ENCODE results near the gene CKB.

DNA sequence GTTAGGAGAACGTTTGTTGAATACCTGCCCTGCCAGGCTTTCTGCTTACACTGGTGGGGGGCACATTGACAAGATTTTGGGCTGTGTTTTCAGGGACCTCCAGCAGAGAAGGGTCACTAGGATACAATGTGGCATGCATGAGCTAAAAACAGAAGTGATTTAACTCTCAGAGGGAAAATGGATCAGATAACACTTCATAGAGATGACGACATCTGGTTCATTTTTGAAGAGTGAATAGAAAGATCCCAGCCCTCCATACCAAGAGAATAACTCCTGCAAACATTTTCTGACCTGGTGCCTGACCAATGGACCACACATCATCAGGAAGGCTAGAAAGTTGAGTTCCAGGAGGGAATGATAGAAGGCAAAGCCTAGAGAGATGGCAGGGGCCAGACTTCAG is 33.7 kb downstream of the CKB start:
- TF ChIP-seq, protein P1, sequence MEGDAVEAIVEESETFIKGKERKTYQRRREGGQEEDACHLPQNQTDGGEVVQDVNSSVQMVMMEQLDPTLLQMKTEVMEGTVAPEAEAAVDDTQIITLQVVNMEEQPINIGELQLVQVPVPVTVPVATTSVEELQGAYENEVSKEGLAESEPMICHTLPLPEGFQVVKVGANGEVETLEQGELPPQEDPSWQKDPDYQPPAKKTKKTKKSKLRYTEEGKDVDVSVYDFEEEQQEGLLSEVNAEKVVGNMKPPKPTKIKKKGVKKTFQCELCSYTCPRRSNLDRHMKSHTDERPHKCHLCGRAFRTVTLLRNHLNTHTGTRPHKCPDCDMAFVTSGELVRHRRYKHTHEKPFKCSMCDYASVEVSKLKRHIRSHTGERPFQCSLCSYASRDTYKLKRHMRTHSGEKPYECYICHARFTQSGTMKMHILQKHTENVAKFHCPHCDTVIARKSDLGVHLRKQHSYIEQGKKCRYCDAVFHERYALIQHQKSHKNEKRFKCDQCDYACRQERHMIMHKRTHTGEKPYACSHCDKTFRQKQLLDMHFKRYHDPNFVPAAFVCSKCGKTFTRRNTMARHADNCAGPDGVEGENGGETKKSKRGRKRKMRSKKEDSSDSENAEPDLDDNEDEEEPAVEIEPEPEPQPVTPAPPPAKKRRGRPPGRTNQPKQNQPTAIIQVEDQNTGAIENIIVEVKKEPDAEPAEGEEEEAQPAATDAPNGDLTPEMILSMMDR (IDR thresholded peaks at IDR 0.05), result no peak
- TF ChIP-seq POLR2A (IDR thresholded peaks at IDR 0.05), result no peak
